HL-60 (cell line): Measurements from ENCODE around the gene VWA2.

Experiments used
- DNase-seq, 2 experiments: peaks; one replicate each; pipeline ENCODE4 v3.0.0-alpha.2; 2010 to 2020; ENCODE audit warnings: low read depth in 1 of 2, low spot score in 1 of 2
- H3K27ac ChIP-seq: fragments of 250-450 bp; sonication (Bioruptor Pico); replicated peaks from 2 replicates; pipeline ENCODE4 v1.5.1; 2020; ENCODE audit warnings: mild to moderate bottlenecking, moderate library complexity
- H3K27me3 ChIP-seq: fragments of 250-450 bp; sonication (Bioruptor Pico); 2 replicates; pipeline ENCODE4 v1.5.1; 2021; ENCODE audit warnings: mild to moderate bottlenecking, moderate library complexity; ENCODE audit not compliant: insufficient read depth, poor library complexity, severe bottlenecking
- H3K4me3 ChIP-seq: replicated peaks from 2 replicates; pipeline ENCODE4 v1.5.1; 2011; ENCODE audit warnings: mild to moderate bottlenecking, control low read depth, low read length; ENCODE audit not compliant: insufficient read depth
- GABPA ChIP-seq: IDR thresholded peaks from 2 replicates; pipeline ENCODE4 v1.6.1; 2012; ENCODE audit warnings: low read depth
- POLR2AphosphoS5 ChIP-seq: IDR thresholded peaks from 2 replicates; pipeline ENCODE4 v1.6.1; 2012; ENCODE audit warnings: low read depth
- SPI1 ChIP-seq: IDR thresholded peaks from 2 replicates; pipeline ENCODE4 v1.6.1; 2012; ENCODE audit warnings: low read depth, mild to moderate bottlenecking, borderline replicate concordance
- TF ChIP-seq, protein P1 (sequence below): IDR thresholded peaks from one replicate; pipeline ENCODE4 v1.5.1; 2011; ENCODE audit warnings: low read length, control low read depth, inconsistent platforms; ENCODE audit not compliant: insufficient read depth
- TF ChIP-seq, protein P2 (sequence below): IDR thresholded peaks from 2 replicates; pipeline ENCODE4 v1.6.1; 2012; ENCODE audit warnings: low read depth; ENCODE audit not compliant: insufficient replicate concordance

Gene VWA2

DNA sequence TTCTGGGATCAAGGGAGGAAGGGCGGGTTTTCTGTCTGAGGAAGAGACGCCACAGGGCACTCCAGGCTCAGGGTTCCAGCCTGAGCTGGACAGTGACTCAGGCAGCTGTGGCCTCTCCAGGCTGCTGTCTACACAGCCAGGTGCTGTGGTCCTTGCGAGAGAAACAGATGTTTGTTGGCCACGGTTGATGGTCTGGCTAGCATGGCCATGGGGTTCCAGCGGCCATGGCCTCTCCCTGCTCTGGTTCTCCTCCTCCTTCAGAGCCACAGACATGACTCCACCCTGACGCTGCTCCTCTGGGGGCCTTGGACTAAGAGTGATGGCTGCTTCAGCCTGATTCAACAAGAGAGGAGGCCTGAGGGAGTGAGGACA lies 89.4 kb downstream of the VWA2 start:
- no peaks in the 10 kb centered on the region for H3K27me3 ChIP-seq
- no peak for TF ChIP-seq GABPA
- TF ChIP-seq POLR2AphosphoS5: no peak
- no peak for TF ChIP-seq SPI1
- TF ChIP-seq, protein P1, sequence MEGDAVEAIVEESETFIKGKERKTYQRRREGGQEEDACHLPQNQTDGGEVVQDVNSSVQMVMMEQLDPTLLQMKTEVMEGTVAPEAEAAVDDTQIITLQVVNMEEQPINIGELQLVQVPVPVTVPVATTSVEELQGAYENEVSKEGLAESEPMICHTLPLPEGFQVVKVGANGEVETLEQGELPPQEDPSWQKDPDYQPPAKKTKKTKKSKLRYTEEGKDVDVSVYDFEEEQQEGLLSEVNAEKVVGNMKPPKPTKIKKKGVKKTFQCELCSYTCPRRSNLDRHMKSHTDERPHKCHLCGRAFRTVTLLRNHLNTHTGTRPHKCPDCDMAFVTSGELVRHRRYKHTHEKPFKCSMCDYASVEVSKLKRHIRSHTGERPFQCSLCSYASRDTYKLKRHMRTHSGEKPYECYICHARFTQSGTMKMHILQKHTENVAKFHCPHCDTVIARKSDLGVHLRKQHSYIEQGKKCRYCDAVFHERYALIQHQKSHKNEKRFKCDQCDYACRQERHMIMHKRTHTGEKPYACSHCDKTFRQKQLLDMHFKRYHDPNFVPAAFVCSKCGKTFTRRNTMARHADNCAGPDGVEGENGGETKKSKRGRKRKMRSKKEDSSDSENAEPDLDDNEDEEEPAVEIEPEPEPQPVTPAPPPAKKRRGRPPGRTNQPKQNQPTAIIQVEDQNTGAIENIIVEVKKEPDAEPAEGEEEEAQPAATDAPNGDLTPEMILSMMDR: no peak
- TF ChIP-seq, protein P2, sequence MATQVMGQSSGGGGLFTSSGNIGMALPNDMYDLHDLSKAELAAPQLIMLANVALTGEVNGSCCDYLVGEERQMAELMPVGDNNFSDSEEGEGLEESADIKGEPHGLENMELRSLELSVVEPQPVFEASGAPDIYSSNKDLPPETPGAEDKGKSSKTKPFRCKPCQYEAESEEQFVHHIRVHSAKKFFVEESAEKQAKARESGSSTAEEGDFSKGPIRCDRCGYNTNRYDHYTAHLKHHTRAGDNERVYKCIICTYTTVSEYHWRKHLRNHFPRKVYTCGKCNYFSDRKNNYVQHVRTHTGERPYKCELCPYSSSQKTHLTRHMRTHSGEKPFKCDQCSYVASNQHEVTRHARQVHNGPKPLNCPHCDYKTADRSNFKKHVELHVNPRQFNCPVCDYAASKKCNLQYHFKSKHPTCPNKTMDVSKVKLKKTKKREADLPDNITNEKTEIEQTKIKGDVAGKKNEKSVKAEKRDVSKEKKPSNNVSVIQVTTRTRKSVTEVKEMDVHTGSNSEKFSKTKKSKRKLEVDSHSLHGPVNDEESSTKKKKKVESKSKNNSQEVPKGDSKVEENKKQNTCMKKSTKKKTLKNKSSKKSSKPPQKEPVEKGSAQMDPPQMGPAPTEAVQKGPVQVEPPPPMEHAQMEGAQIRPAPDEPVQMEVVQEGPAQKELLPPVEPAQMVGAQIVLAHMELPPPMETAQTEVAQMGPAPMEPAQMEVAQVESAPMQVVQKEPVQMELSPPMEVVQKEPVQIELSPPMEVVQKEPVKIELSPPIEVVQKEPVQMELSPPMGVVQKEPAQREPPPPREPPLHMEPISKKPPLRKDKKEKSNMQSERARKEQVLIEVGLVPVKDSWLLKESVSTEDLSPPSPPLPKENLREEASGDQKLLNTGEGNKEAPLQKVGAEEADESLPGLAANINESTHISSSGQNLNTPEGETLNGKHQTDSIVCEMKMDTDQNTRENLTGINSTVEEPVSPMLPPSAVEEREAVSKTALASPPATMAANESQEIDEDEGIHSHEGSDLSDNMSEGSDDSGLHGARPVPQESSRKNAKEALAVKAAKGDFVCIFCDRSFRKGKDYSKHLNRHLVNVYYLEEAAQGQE: no peak
- H3K27ac ChIP-seq: no peak overlapping the region
- DNase-seq: no peak
- no peak overlapping the region for H3K4me3 ChIP-seq

DNA sequence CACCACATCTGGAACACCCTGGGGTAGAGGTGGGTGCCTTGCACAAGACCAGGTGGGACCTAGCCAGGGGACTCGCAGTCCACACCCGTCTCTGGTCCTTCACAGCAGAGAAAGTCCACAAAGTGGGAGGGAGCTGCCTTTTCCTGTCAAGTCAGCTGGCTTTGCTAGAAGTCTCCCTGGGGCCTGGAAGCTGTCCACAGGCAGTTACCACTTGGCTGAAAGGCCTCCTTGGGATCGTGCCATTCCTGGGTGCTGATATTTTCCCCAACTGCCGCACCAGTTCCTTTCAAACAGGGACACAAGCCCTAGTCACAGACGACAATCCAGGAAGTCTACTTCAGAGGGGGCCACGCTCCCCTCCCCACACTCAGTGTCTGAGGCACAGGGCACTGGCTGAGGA lies 89.8 kb downstream of the VWA2 start:
- Histone ChIP-seq H3K4me3 (no peak overlapping the region), H3K27ac (no peak overlapping the region), H3K27me3 (no peaks in the 10 kb centered on the region)
- DNase-seq: no peak
- TF ChIP-seq, protein P2: no peak
- TF ChIP-seq SPI1: no peak
- TF ChIP-seq GABPA: no peak
- TF ChIP-seq POLR2AphosphoS5: no peak
- TF ChIP-seq, protein P1: no peak

DNA sequence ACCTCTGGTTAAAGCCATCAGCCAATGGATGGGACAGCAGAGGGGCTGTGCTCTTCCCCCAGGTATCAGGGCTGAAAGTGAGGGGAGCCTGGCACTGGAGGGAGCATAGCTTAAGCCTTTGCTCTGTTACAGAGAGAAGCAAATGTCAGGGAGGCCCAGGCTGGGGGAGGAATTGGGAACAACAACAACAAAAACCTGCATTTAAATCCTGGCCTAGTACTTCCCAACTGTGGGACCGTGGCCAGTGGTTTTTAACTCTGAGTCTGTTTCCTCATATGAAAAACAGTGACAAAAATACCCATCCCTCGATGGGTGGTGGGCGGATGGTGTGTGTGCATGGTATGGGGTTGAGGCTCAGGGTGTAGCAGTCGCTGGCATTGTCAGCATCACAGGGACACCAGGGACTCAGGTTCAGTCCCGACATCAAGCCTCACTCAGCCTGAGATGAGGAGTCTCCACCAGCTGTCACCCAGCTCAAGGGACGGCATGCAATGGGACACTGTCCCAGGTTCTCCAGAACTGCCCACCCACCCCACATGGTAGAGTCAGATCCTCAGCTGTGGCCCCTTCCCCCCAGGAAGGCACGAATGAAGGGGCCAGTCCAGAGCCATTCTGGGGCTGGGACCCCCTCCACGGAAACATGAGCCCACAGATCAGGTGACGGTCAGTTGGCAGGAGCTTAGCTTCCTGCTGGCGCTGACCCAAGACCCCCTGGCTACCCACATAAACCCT lies 90.7 kb downstream of the VWA2 start:
- Histone ChIP-seq H3K4me3 (no peak overlapping the region), H3K27me3 (no peaks in the 10 kb centered on the region), H3K27ac (no peak overlapping the region)
- no peak for DNase-seq
- TF ChIP-seq SPI1 (no peak), GABPA (no peak), POLR2AphosphoS5 (no peak)
- TF ChIP-seq, protein P2: no peak
- TF ChIP-seq, protein P1: no peak
